Astrocyte of the spinal cord (primary cell): Measurements from ENCODE around the gene PGD.
"Not testable (repeated sequence)": the region's sequence is repeated elsewhere in the genome, so short reads cannot be mapped to it uniquely, and the experiment has no call there.

Source experiments
- DNase-seq: peaks from one replicate; pipeline ENCODE4 v3.0.0; 2011; ENCODE audit warnings: low read depth, low spot score
- H3K4me3 ChIP-seq: 2 replicates; pipeline ENCODE4 v1.5.1; 2011; ENCODE audit warnings: low read depth, mild to moderate bottlenecking, low read length, moderate library complexity
- in situ Hi-C: cut with HindIII; loops from 2 replicates; pipeline ENCODE4 v1.10.0; 2017; ENCODE audit warnings: low sequenced_read_pairs
- TF ChIP-seq, protein P1 (sequence below): IDR thresholded peaks from 2 replicates; pipeline ENCODE4 v1.5.1; 2012; ENCODE audit warnings: low read depth, mild to moderate bottlenecking, low read length, inconsistent platforms

The PGD gene

GRCh38 chr1:10415211-10415930, 16.5 kb downstream of the PGD start:
- TF ChIP-seq, protein P1, sequence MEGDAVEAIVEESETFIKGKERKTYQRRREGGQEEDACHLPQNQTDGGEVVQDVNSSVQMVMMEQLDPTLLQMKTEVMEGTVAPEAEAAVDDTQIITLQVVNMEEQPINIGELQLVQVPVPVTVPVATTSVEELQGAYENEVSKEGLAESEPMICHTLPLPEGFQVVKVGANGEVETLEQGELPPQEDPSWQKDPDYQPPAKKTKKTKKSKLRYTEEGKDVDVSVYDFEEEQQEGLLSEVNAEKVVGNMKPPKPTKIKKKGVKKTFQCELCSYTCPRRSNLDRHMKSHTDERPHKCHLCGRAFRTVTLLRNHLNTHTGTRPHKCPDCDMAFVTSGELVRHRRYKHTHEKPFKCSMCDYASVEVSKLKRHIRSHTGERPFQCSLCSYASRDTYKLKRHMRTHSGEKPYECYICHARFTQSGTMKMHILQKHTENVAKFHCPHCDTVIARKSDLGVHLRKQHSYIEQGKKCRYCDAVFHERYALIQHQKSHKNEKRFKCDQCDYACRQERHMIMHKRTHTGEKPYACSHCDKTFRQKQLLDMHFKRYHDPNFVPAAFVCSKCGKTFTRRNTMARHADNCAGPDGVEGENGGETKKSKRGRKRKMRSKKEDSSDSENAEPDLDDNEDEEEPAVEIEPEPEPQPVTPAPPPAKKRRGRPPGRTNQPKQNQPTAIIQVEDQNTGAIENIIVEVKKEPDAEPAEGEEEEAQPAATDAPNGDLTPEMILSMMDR = no peak
- DNase-seq = peak; percentile 50
- no peak overlapping the region for H3K4me3 ChIP-seq
- in situ Hi-C loops = no loop called here

GRCh38 chr1:10415967-10416366, 17.1 kb downstream of the PGD start:
- H3K4me3 ChIP-seq, in situ Hi-C loops, DNase-seq: not testable (repeated sequence)

DNA sequence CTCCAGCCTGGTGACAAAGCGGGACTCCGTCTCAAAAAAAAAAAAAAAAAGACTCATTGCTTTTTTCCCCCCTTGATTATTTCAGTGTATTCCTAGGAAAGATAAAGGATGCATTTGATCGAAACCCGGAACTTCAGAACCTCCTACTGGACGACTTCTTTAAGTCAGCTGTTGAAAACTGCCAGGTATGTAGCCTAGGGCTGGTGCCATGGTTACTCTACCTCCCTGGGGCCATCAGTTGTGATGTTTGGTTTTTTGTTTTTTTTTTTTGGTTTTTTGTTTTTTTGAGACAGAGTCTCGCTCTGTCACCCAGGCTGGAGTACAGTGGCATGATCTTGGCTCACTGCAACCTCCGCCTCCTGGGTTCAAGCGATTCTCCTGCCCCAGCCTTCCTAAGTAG, 19.9 kb downstream of the PGD start:
- in situ Hi-C loops, DNase-seq, H3K4me3 ChIP-seq: not testable (repeated sequence)

- H3K4me3 ChIP-seq = no peak overlapping the region
- in situ Hi-C loops = no loop called here
- TF ChIP-seq, protein P1 = no peak
- DNase-seq = no peak
These were observed 20.5 kb downstream of the PGD start for GRCh38 chr1:10419351-10419750.

- in situ Hi-C loops = no loop called here
- no peak for DNase-seq
- TF ChIP-seq, protein P1 = no peak
- H3K4me3 ChIP-seq = no peak overlapping the region
These were observed 22.8 kb downstream of the PGD start for GRCh38 chr1:10421637-10422036.

DNA sequence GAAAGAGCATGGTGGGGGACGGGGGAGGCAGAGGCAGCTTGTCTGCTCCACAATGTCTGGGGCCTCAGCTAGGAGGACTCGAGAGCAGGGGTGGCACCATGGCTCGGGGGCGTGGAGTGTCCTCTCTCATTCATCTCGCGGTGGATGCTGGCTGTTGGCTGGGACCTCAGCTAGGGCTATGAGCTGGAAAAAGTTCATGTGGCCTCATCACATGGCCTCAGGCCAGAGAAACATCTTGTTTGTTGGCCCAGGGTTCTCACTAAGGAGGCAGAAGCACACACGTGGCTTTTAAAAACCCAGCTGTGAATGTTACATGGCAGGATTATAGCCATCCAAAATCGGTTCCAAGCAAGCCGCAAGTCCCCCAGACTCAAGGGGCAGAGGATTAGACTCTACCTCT, 25.2 kb downstream of the PGD start:
- no peak overlapping the region for H3K4me3 ChIP-seq
- in situ Hi-C loops = no loop called here
- no peak for DNase-seq
- TF ChIP-seq, protein P1 = no peak

- DNase-seq = no peak
- TF ChIP-seq, protein P1 = no peak
- in situ Hi-C loops = no loop called here
- no peak overlapping the region for H3K4me3 ChIP-seq
These were observed 25.8 kb downstream of the PGD start for GRCh38 chr1:10424651-10425050.

DNA sequence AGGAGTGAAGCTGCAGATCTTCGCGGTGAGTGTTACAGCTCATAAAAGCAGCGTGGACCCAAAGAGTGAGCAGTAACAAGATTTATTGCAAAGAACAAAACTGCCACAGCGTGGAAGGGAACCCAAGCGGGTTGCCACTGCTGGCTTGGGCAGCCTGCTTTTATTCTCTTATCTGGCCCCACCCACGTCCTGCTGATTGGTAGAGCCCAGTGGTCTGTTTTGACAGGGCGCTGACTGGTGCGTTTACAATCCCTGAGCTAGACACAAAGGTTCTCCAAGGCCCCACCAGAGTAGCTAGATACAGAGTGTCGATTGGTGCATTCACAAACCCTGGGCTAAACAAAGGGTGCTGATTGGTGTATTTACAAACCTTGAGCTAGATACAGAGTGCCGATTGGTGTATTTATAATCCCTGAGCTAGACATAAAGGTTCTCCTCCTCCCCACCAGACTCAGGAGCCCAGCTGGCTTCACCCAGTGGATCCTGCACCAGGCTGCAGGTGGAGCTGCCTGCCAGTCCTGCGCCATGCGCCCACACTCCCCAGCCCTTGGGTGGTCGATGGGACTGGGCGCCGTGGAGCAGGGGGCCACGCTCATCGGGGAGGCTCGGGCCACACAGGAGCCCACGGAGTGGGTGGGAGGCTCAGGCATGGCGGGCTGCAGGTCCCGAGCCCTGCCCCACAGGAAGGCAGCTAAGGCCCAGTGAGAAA, 27.1 kb downstream of the PGD start:
- DNase-seq, in situ Hi-C loops, H3K4me3 ChIP-seq: not testable (repeated sequence)

- H3K4me3 ChIP-seq, DNase-seq, in situ Hi-C loops: not testable (repeated sequence)
These were observed 27.6 kb downstream of the PGD start for GRCh38 chr1:10426535-10426848.
